ENCODE measurements around the gene EYA3.

Gene EYA3

DNA sequence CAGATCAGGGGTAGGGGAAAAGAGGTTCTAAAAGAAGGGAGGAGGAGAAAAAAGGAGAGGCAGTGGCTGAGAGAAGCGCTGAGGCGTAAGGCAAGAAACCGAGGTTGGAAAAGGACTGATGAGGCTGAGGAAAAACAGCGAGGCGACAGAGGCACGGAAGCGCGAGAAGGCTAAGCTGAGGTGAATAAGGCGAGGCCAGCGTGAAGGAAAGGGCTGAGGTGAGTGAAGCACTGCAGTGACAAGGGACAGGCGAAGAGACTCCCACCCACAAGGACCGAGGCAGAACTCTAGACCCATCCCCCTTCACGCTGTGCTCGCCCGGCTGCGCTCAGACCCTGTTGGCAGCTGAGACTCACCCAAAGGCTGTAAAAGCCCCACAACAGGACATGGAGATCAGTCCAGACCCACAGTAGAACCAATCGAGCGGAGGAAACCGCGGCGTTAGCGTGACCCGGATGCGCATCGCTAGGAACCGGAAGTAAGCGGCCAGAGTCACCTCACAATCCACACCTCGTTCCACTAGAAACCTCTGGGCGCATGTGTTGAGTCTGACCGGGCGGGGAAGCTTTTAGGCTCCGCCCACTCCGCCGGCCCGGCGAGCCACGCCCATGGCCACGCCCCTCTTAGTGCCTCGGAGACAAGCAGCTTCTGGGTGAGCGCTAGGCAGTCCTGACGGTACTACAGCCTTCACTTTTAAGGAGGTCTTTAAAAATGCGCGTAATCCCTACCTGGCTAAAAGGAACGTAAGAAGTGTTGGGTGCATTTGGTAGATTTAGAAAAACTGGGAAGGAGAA is at the start of gene EYA3:
Gene EYA3 (minus strand): TSS at position 443 of the 794 bp plus-strand sequence. CDS start 30,584 bp downstream, outside the sequence.
- H3K4me1 ChIP-seq (ENCODE audit: insufficient read depth, low read length): peaks cover 14% of the 10 kb centered on the region
- peak within 1 kb of the TSS; percentile 72 for H3K9ac ChIP-seq (ENCODE audit: low read length)
- peak within 1 kb of the TSS; percentile 80 for H3K27ac ChIP-seq (ENCODE audit: low read depth, low read length)
- H3K27me3 ChIP-seq (ENCODE audit: control insufficient read depth in 1 of 2, insufficient read depth in 2 of 2, low read length in 2 of 2): no peaks in the 10 kb centered on the region
- no peaks in the 10 kb centered on the region for H3K36me3 ChIP-seq (ENCODE audit: insufficient read depth, low read length)
- H3K4me3 ChIP-seq (ENCODE audit: low read depth in 1 of 2, low read length in 2 of 2): peak within 1 kb of the TSS; percentile 67 to 94
- H3K9me3 ChIP-seq (ENCODE audit: low read length): no peaks in the 10 kb centered on the region

- Histone ChIP-seq H3K27ac (ENCODE audit: low read depth, low read length) (no peak overlapping the region), H3K4me3 (ENCODE audit: low read depth in 1 of 2, low read length in 2 of 2) (no peak overlapping the region), H3K9me3 (ENCODE audit: low read length) (no peaks in the 10 kb centered on the region), H3K36me3 (ENCODE audit: insufficient read depth, low read length) (no peaks in the 10 kb centered on the region), H3K27me3 (ENCODE audit: control insufficient read depth in 1 of 2, insufficient read depth in 2 of 2, low read length in 2 of 2) (no peaks in the 10 kb centered on the region), H3K4me1 (ENCODE audit: insufficient read depth, low read length) (no peaks in the 10 kb centered on the region), H3K9ac (ENCODE audit: low read length) (no peak overlapping the region)
These were observed 48.7 kb upstream of the EYA3 start for GRCh38 chr1:28136922-28137613.

DNA sequence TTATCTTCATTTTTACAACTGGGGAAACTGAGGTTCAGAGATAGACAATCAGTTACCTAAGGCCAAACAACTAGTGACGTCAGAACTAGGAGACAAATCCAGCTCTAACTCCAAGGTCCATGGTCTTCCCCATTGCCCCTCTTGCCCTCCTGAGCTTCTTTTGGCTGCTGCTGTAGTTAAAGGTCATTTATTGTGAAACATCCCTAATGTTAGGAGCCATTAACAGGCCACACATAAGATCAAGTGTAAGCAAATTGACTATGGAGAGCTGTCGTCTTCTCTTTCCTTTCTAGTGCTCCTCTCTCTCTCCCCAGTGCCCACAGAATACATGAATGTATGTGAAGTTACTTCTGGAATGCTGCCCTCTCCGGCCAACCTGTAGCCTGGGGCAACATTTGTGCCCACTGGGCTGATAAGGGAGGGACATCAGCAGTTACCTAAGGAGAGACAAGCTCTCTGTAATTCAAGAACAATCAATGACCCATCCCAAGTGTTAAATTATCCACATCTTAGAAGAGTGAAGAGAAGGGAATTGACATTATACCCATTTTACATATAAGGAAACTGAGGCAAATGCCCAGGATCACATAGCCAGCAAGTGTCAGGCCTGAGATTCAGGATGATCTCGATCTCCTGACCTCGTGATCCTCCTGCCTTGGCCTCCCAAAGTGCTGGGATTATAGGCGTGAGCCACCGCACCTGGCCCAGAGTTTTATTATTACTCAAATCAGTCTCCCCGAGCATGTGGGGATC is 47.9 kb upstream of the EYA3 start:
- Histone ChIP-seq H3K4me3 (ENCODE audit: low read depth in 1 of 2, low read length in 2 of 2) (no peak overlapping the region), H3K9ac (ENCODE audit: low read length) (no peak overlapping the region), H3K27me3 (ENCODE audit: control insufficient read depth in 1 of 2, insufficient read depth in 2 of 2, low read length in 2 of 2) (no peaks in the 10 kb centered on the region), H3K4me1 (ENCODE audit: insufficient read depth, low read length) (no peaks in the 10 kb centered on the region), H3K27ac (ENCODE audit: low read depth, low read length) (no peak overlapping the region), H3K36me3 (ENCODE audit: insufficient read depth, low read length) (no peaks in the 10 kb centered on the region), H3K9me3 (ENCODE audit: low read length) (no peaks in the 10 kb centered on the region)

GRCh38 chr1:28135371-28136168 is 47.2 kb upstream of the EYA3 start:
- H3K4me1 ChIP-seq (ENCODE audit: insufficient read depth, low read length): no peaks in the 10 kb centered on the region
- H3K27me3 ChIP-seq (ENCODE audit: control insufficient read depth in 1 of 2, insufficient read depth in 2 of 2, low read length in 2 of 2): no peaks in the 10 kb centered on the region
- no peak overlapping the region for H3K4me3 ChIP-seq (ENCODE audit: low read depth in 1 of 2, low read length in 2 of 2)
- no peak overlapping the region for H3K9ac ChIP-seq (ENCODE audit: low read length)
- H3K36me3 ChIP-seq (ENCODE audit: insufficient read depth, low read length): no peaks in the 10 kb centered on the region
- H3K27ac ChIP-seq (ENCODE audit: low read depth, low read length): no peak overlapping the region
- no peaks in the 10 kb centered on the region for H3K9me3 ChIP-seq (ENCODE audit: low read length)

- no peaks in the 10 kb centered on the region for H3K36me3 ChIP-seq (ENCODE audit: insufficient read depth, low read length)
- no peak overlapping the region for H3K27ac ChIP-seq (ENCODE audit: low read depth, low read length)
- H3K9me3 ChIP-seq (ENCODE audit: low read length): no peaks in the 10 kb centered on the region
- no peaks in the 10 kb centered on the region for H3K4me1 ChIP-seq (ENCODE audit: insufficient read depth, low read length)
- no peak overlapping the region for H3K9ac ChIP-seq (ENCODE audit: low read length)
- H3K27me3 ChIP-seq (ENCODE audit: control insufficient read depth in 1 of 2, insufficient read depth in 2 of 2, low read length in 2 of 2): no peaks in the 10 kb centered on the region
- H3K4me3 ChIP-seq (ENCODE audit: low read depth in 1 of 2, low read length in 2 of 2): no peak overlapping the region
These were observed 46.3 kb upstream of the EYA3 start for GRCh38 chr1:28134651-28135207.

- no peaks in the 10 kb centered on the region for H3K4me1 ChIP-seq (ENCODE audit: insufficient read depth, low read length)
- no peaks in the 10 kb centered on the region for H3K9me3 ChIP-seq (ENCODE audit: low read length)
- H3K27ac ChIP-seq (ENCODE audit: low read depth, low read length): no peak overlapping the region
- H3K4me3 ChIP-seq (ENCODE audit: low read depth in 1 of 2, low read length in 2 of 2): no peak overlapping the region
- no peaks in the 10 kb centered on the region for H3K36me3 ChIP-seq (ENCODE audit: insufficient read depth, low read length)
- H3K27me3 ChIP-seq (ENCODE audit: control insufficient read depth in 1 of 2, insufficient read depth in 2 of 2, low read length in 2 of 2): no peaks in the 10 kb centered on the region
- H3K9ac ChIP-seq (ENCODE audit: low read length): no peak overlapping the region
These were observed 44.1 kb upstream of the EYA3 start for GRCh38 chr1:28132171-28133167.

GRCh38 chr1:28130901-28131300 is 42.5 kb upstream of the EYA3 start:
- Histone ChIP-seq H3K9me3 (ENCODE audit: low read length) (no peaks in the 10 kb centered on the region), H3K4me3 (ENCODE audit: low read depth in 1 of 2, low read length in 2 of 2) (no peak overlapping the region), H3K36me3 (ENCODE audit: insufficient read depth, low read length) (no peaks in the 10 kb centered on the region), H3K27ac (ENCODE audit: low read depth, low read length) (no peak overlapping the region), H3K9ac (ENCODE audit: low read length) (no peak overlapping the region), H3K4me1 (ENCODE audit: insufficient read depth, low read length) (no peaks in the 10 kb centered on the region), H3K27me3 (ENCODE audit: control insufficient read depth in 1 of 2, insufficient read depth in 2 of 2, low read length in 2 of 2) (no peaks in the 10 kb centered on the region)

- Histone ChIP-seq H3K9me3 (ENCODE audit: low read length) (no peaks in the 10 kb centered on the region), H3K27me3 (ENCODE audit: control insufficient read depth in 1 of 2, insufficient read depth in 2 of 2, low read length in 2 of 2) (no peaks in the 10 kb centered on the region), H3K36me3 (ENCODE audit: insufficient read depth, low read length) (no peaks in the 10 kb centered on the region), H3K4me1 (ENCODE audit: insufficient read depth, low read length) (no peaks in the 10 kb centered on the region), H3K4me3 (ENCODE audit: low read depth in 1 of 2, low read length in 2 of 2) (no peak overlapping the region), H3K9ac (ENCODE audit: low read length) (no peak overlapping the region), H3K27ac (ENCODE audit: low read depth, low read length) (no peak overlapping the region)
These were observed 40.7 kb upstream of the EYA3 start for GRCh38 chr1:28129150-28129549.

DNA sequence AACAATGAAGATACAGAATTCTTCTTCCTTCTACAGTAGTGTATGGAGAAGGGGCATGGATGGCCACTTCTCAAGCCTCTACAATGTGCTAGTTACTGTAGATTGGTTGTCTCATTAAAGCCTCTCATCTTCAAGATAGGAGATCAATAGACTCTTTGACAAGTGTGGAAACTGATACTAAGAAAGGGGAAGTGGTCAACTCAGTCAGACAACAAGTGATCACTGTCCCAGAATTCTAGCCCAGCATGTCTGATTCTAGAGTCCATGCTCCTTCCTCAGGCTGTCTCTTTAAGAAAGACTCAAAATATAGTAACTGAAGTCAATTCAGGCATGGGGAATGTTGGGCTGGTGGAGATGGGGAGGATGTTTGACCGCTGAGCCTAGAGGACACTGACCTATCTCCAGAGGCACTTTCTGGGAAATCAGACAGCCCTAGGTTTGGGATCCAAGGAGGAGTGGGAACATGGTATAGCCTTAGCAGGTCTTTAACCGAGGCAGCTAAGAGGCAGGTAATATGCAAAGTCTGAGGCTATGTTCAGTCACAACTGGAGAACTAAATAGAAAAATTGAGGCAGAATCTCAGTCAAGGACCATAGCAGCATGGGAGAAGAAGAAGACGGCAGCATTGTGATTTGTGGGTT is 39.3 kb upstream of the EYA3 start:
- no peak overlapping the region for H3K4me3 ChIP-seq (ENCODE audit: low read depth in 1 of 2, low read length in 2 of 2)
- no peaks in the 10 kb centered on the region for H3K36me3 ChIP-seq (ENCODE audit: insufficient read depth, low read length)
- H3K4me1 ChIP-seq (ENCODE audit: insufficient read depth, low read length): no peaks in the 10 kb centered on the region
- no peak overlapping the region for H3K27ac ChIP-seq (ENCODE audit: low read depth, low read length)
- no peaks in the 10 kb centered on the region for H3K9me3 ChIP-seq (ENCODE audit: low read length)
- no peak overlapping the region for H3K9ac ChIP-seq (ENCODE audit: low read length)
- no peaks in the 10 kb centered on the region for H3K27me3 ChIP-seq (ENCODE audit: control insufficient read depth in 1 of 2, insufficient read depth in 2 of 2, low read length in 2 of 2)

Measured in muscle layer of colon (tissue), 2 donors.